ENCODE measurements around the gene LARGE1. TPM values are rescaled to one million over a fixed set of nuclear protein-coding genes. Genes with fewer than 3 reads are reported as not detected.
A peak's percentile ranks its signal among the peaks of the same experiment; 100 is the strongest.

The LARGE1 gene
- total RNA-seq, 3 donors from 2014 or later, result 23.6 to 27.8 (median 26.1) TPM

GRCh38 chr22:33823552-33823951 is 96.7 kb downstream of the LARGE1 start:
- Histone ChIP-seq H3K27ac (no peak overlapping the region), H3K4me1 (no peaks in the 10 kb centered on the region), H3K9me3 (no peaks in the 10 kb centered on the region), H3K36me3 (no peaks in the 10 kb centered on the region), H3K27me3 (no peaks in the 10 kb centered on the region), H3K4me3 (no peak overlapping the region)
- DNase-seq (ENCODE audit: low spot score in 2 of 2), result no peak
- intact Hi-C loops (cut with DNase I; ENCODE audit: low total_unique reads), result no loop called here
- TF ChIP-seq CTCF (IDR thresholded peaks at IDR 0.05) (no peak), POLR2A (IDR thresholded peaks at IDR 0.05) (no peak), POLR2AphosphoS5 (IDR thresholded peaks at IDR 0.05) (no peak)

GRCh38 chr22:33821290-33821689 is 99.0 kb downstream of the LARGE1 start:
- Histone ChIP-seq H3K27me3 (no peaks in the 10 kb centered on the region), H3K4me1 (no peaks in the 10 kb centered on the region), H3K27ac (no peak overlapping the region), H3K4me3 (no peak overlapping the region), H3K36me3 (no peaks in the 10 kb centered on the region), H3K9me3 (no peaks in the 10 kb centered on the region)
- intact Hi-C loops (cut with DNase I; ENCODE audit: low total_unique reads), result no loop called here
- no peak for DNase-seq (ENCODE audit: low spot score in 2 of 2)
- TF ChIP-seq POLR2AphosphoS5 (IDR thresholded peaks at IDR 0.05) (no peak), POLR2A (IDR thresholded peaks at IDR 0.05) (no peak), CTCF (IDR thresholded peaks at IDR 0.05) (no peak)

- no peak for DNase-seq (ENCODE audit: low spot score in 2 of 2)
- Histone ChIP-seq H3K4me1 (no peaks in the 10 kb centered on the region), H3K4me3 (no peak overlapping the region), H3K27me3 (no peaks in the 10 kb centered on the region), H3K9me3 (no peaks in the 10 kb centered on the region), H3K27ac (no peak overlapping the region), H3K36me3 (no peaks in the 10 kb centered on the region)
- intact Hi-C loops (cut with DNase I; ENCODE audit: low total_unique reads), result no loop called here
- TF ChIP-seq POLR2AphosphoS5 (IDR thresholded peaks at IDR 0.05), result no peak
- TF ChIP-seq POLR2A (IDR thresholded peaks at IDR 0.05), result no peak
- no peak for TF ChIP-seq CTCF (IDR thresholded peaks at IDR 0.05)
Measured at GRCh38 chr22:33819743-33820142, 100.5 kb downstream of the LARGE1 start.

GRCh38 chr22:33817512-33818127 is 102.7 kb downstream of the LARGE1 start:
- no peaks in the 10 kb centered on the region for H3K27me3 ChIP-seq
- no peak for DNase-seq (ENCODE audit: low spot score in 2 of 2)
- H3K4me3 ChIP-seq, result no peak overlapping the region
- intact Hi-C loops (cut with DNase I; ENCODE audit: low total_unique reads), result no loop called here
- H3K4me1 ChIP-seq, result no peaks in the 10 kb centered on the region
- no peaks in the 10 kb centered on the region for H3K9me3 ChIP-seq
- TF ChIP-seq POLR2AphosphoS5 (IDR thresholded peaks at IDR 0.05), result no peak
- no peak for TF ChIP-seq POLR2A (IDR thresholded peaks at IDR 0.05)
- no peak for TF ChIP-seq CTCF (IDR thresholded peaks at IDR 0.05)
- no peaks in the 10 kb centered on the region for H3K36me3 ChIP-seq
- H3K27ac ChIP-seq, result no peak overlapping the region

GRCh38 chr22:33812360-33812977 is 107.8 kb downstream of the LARGE1 start:
- Histone ChIP-seq H3K27ac (peak overlapping the region in 1 of 2 donors; percentile 34), H3K36me3 (no peaks in the 10 kb centered on the region), H3K4me3 (no peak overlapping the region), H3K4me1 (no peaks in the 10 kb centered on the region), H3K9me3 (no peaks in the 10 kb centered on the region), H3K27me3 (no peaks in the 10 kb centered on the region)
- intact Hi-C loops (cut with DNase I; ENCODE audit: low total_unique reads), result no loop called here
- TF ChIP-seq CTCF (IDR thresholded peaks at IDR 0.05), result no peak
- TF ChIP-seq POLR2AphosphoS5 (IDR thresholded peaks at IDR 0.05), result no peak
- TF ChIP-seq POLR2A (IDR thresholded peaks at IDR 0.05), result no peak
- DNase-seq (ENCODE audit: low spot score in 2 of 2), result no peak
